GM18505 (cell line): Measurements from ENCODE around the gene SPINT2.

ENCODE experiments used
- ATAC-seq: cut with Tn5 transposase; IDR thresholded peaks from one replicate; pipeline ENCODE4 v1.9.1; 2021; ENCODE audit not compliant: unreplicated experiment
- POLR2A ChIP-seq: IDR thresholded peaks from 4 replicates; pipeline ENCODE4 v1.6.1; 2011; ENCODE audit warnings: borderline replicate concordance; ENCODE audit not compliant: insufficient read depth, insufficient read length; ENCODE audit errors: extremely low read depth

SPINT2 gene

DNA sequence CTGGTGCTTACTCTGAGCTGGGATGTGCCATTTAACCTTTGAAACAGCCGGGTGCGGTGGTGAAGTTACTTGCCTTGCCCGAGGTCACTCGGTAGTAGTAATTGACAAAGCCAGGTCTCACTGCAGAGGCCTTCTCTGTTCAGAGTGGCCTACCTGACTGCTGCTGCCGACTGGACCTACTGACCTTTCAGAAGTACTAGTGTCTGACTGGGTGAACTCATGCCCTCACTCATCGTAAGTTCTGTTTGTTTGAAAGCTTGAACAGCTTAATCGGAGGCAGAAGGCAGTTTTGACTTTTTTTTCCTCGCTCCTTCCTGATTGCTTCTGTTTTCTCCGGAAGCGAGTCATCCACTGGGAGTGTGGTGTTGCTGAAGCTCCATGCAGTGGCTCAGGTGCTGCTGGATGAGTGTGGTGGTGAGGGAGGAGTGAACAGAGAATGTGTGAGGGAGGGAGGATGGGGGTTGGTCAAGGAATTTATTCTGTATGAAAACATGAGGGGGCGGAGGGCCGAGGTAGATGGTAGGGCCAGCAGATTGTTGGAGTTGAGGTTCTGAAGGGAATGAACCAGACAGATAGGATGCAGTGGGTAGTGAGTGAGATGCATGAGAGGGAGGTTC lies 2.7 kb downstream of the SPINT2 start:
- TF ChIP-seq POLR2A = no peak
- no peak for ATAC-seq

DNA sequence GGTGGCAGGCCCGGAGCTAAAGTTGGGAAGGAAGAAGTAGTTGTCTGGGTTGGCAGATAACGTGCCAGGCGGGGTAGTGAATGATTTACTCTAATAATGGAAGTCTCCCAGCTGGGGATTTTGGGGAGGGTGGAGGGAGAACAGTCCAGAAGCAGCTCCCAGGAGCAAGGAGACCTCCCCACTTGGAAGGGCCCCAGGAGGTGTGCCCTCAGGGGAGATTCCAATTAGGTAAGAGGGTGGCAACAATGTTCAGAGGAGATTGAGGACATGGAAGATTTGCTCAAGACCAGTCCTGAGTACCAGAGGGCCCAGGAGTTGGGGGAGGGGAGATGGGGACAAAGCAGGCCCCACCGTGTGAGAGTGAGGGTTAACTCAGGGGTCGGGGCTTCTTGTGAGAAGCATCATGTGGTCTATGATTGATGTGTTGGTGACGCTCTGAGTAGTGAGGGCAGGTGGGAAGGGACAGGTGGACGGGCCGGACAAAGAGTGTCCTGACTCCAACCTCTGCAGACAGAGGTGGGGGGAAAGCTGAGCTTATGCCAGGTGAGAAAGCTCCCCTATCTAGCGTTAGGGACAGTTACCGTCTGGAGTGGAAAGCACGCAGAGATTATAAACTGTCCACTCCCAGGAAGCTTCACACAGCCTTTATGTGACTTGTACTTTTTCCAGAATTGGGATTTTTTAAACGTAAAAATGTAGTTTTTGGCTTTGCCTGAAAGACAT lies 3.5 kb downstream of the SPINT2 start:
- no peak for ATAC-seq
- no peak for TF ChIP-seq POLR2A

DNA sequence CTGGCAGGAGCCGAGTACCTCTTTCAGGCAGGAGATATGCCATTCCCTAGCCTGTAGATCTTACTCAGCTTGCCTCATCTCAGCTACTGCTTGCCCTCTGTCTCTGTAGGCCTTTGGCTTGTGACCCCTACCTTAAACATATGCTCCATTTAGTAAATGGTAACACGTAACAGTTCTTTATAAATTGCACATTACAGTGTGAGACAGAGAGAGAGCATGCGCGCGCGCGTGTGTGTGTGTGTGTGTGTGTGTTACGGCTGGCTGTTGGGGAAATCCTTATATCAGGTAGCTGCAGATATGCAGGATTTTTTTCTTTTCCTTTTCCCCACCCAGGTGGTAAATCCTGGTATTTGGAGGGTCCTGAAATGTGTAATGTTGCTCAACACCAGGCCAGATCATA lies 4.2 kb downstream of the SPINT2 start:
- no peak for ATAC-seq
- no peak for TF ChIP-seq POLR2A

DNA sequence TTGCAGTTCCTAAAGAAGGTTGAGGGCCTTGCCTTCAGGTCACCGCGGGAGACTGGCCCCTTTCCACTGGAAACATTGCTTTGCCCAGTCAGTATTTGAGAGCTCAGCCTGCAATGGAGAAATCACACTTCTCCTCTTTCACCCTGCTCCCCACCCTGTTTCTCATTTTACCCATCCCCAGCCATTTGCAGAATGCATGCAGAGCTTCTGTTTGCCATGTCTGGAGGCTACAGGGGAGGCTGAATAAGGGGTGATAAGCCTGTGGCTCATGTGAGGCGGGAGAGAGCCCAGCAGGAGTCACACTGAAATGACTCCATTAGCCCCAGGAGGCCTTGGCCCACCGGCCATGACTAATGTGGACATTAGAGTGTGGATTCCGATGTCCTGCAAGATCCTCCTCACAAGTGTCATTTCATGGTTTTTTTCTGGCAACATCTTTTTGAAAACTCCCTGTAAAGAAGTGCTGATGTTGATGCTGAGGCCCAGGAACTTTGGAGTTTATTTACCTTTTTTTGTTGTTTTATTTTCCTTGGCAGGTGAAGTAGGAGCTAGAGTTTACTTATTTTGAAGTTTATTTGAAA lies 6.3 kb downstream of the SPINT2 start:
- ATAC-seq = no peak
- no peak for TF ChIP-seq POLR2A

DNA sequence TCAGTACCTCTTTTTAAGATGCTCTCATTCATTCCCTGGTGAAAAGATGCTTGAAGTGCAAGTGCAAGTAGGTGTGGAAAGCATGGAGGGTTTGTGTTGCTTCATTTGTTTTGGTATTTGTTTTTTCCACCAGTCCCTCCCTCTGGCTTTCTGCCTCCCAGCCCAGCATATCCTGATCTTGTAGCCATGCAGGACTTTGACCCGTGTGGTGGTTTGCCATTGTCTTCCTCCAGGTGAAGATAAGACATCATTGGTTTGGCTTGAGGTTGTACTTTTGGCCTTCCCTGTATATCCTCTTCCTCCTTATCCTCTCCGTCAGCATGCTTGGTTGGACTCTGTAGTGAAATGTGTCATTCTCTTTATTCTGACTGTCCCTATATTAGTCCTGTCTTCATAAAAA lies 9.1 kb downstream of the SPINT2 start:
- no peak for ATAC-seq
- no peak for TF ChIP-seq POLR2A

DNA sequence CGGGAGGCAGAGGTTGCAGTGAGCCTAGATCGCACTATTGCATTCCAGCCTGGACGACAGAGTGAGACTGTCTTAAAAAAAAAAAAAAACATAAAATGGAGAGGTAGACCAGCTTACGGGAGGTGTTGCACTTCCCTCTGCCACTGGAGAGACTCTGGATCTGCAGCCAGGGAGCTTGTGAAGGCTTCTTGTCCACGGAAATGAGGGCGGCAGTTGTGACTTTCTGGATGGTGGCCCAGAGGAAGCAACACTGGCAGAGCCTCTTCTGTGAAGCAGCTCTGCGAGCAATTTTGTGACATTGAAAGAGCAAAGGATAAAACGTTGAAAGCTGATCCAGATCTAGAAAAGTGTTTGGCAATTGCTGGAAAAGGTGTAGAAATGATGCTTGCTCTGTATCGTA lies 10.4 kb downstream of the SPINT2 start:
- ATAC-seq = no peak

DNA sequence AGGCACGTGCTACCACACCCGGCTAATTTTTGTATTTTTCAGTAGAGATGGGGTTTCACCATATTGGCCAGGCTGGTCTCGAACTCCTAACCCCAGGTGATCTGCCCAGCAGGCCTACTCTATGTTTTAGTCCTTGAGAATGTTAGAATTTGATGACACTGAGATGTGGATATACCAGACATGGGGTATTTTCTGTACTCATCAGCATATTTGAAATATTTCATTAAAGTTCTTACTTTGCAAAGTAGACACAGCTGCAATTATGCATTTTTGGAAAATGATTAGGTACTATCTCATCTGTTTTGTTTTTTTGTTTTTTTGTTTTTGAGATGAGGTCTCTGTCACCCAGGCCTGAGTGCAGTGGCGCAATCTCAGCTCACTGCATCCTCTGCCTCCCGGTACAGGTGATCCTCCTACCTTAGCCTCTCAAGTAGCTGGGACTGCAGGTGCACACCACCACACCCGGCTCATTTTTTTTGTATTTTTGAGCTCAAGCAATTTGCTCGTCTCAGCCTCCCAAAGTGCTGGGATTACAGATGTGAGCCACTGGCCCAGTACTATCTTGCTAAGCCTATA lies 12.7 kb downstream of the SPINT2 start:
- no peak for TF ChIP-seq POLR2A
- no peak for ATAC-seq

More for the DNA sequence above, 10.4 kb downstream of the SPINT2 start:
- TF ChIP-seq POLR2A = no peak

DNA sequence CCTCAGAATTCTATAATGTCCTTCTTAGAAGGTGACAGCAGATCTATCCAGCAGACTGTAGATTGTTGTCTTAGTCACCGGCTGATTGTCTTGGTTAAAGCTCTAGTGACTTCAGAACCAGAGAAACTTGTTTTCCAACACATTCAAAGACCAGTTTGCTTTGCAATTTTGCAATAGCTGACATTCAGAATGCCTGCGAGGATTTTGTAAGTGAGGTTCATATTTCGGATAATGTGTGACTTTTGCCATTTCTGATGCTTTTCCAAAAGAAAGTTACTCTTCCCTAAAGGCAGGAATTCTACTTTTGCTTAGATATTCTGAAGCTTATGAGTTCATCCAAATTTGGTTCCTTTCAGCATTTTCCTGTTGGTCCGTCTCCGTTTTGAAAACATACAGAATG lies 13.2 kb downstream of the SPINT2 start:
- no peak for ATAC-seq
- no peak for TF ChIP-seq POLR2A

DNA sequence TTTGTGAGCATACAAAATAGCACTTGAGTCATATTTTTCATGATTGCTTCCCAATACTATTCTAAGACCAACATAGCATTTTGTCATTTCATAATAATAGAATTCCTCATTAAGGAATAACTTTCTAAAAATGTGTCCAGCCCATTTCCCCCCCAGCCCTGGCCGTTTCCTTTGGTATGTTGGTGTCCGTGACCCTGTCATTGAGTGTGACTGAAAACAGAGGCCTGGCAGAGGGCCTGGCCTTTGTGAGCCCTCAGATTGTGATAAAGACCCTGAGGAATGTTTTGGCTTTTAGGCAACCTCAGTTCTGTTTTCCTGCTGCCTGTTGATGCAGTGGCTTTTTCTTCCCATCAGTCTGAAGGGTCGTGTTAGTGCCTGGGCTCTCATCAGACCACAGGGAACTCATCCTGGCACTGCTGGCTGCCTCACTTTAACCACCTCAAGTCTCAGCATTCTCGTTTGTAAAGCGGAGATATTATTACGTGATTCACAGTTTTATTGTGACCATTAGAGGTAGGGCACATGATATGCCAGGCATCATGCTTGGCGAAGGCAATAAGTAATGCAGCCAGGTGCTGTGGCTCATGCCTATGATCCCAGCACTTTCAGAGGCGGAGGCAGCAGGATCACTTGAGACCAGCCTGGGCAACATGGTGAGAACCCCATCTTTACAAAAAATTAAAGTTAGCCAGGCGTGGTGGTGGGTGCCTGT lies 13.8 kb downstream of the SPINT2 start:
- ATAC-seq = no peak
- no peak for TF ChIP-seq POLR2A

DNA sequence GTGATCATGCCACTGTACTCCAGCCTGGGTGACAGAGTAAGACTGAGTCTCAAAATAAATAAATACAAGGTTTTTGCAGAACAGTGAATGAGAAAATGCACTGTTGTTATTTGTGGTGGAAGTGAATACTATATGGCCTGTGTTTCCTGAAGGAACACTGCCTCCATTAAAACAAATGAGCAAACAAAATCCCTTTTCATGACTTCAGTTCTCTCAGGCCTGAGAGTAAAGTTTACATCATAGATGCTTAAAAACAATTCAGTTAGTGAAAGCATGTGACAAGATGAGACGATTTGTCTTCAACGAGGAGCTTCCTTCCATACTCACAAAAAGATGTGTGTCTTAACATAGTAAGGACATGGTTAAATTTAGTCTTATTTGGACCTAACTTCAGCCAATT lies 14.4 kb downstream of the SPINT2 start:
- no peak for ATAC-seq
- no peak for TF ChIP-seq POLR2A

DNA sequence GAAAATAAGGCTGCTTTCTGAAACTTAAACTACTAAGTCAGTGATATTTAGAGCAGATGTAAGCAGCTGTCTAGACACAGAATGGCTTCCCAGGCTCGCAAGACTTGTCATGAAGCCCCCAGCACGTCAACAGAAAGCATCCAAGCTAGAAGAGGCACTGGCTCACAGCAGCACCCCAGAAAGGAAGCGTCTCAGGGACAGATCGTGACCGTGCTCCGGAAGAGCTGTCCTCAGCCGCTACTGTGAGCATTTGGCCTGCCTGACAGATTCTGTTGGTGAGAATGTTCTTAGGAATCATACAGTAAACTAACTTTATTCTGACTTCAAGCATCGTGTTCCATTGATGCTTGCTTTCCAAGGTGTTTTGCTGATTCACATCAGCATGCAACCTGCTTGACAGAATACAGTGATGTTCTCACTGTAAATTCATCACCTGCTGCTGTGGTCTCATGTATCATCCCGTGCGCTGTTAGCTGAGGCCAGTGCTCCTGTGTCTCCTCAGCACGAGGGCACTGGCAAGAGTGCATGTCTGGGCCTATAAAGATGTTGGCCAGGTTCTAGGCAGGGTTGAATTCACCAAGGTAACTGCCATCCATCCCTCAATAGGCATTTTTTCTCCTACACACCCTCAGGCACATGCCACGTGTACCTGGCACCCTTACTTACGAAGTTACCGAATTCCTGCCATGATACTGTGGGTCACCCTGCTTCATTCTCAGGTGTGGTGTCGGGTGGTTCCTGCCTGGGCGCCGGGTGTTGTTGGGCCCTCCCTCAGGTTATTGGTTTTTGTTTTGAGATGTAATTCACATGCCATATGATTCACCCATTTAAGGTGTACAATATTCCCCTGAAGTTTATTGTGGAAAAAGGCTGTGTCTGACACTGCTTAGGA lies 15.9 kb downstream of the SPINT2 start:
- no peak for TF ChIP-seq POLR2A

DNA sequence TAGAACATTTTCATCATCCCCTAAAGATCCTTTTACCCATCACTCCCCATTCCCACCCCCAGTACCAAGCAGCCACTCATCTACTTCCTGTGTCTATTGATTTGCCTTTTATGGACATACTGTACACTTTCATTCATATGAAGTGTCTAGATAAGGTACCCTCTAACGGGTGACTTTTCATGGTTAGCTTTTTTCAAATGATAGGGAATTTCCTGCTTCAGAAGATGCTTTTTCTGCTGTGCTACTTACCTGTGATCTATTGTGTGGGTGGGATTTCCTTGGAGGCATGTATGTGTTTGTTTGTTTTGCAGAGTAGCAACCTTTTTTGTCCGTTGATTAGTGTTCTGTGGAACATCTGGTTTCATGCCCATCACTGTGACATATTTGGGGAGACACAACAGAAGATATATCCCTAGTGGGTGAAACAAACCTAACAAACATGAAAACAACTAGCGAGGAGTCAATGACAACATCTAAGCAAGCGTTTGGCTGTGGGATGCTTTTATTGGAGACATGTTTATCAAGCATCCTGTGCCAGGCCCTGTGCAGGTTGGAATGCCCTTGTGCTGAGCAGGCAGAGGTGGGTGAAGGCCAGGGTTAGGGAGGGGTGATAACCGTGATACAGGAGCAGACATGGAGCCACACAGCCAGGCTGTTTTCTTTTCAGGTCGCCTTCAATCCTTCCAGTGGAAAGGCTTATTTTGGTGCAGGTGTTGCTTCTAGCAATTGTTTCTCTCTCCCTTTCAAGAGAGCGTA lies 17.6 kb downstream of the SPINT2 start:
- TF ChIP-seq POLR2A = no peak

More for the DNA sequence above, 15.9 kb downstream of the SPINT2 start:
- no peak for ATAC-seq

DNA sequence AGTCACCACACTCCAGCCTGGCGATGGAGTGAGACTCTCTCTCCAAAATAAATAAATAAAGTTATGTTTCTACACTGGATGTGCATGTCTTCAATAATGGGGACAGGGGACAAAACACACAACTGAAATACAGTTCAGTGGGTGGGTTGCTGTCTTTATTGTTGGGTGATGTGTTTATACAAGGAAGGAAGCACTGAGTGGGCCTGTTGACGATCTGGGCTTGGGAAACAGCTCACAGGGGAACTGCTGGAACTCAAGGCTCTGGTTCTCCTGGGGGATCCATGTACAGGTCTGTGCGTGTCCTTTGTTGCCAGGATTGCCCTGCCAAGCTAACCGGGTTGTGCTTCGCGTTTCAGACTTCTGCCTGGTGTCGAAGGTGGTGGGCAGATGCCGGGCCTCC lies 18.9 kb downstream of the SPINT2 start:
- ATAC-seq = no peak
- no peak for TF ChIP-seq POLR2A

More for the DNA sequence above, 17.6 kb downstream of the SPINT2 start:
- ATAC-seq = no peak

DNA sequence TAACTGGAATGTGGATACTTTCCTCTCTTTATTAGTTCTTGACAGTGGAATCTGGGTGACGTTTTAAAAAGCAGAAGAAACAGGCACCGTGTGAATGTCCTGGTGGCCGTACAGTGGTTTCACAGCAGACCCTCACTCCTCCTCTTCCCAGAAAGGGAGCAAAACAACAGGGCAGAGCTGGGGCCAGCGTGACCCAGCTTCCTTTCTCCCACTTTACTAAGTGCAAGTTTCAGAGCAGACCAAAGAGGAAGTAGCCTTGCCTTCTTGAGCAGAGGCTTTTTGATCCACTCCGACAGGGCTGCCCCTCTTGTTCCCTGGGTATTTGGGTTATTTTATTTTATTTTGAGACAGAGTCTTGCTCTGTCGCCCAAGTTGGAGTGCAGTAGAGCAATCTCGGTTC lies 20.0 kb downstream of the SPINT2 start:
- TF ChIP-seq POLR2A = no peak
- ATAC-seq = no peak
